Liver (tissue), 3 donors: Measurements from ENCODE around the gene CCDC167.

Experiments used
- GABPA ChIP-seq, 2 donors: IDR thresholded peaks in 1 of 2; conservative IDR thresholded peaks in 1 of 2; 2 replicates each; pipeline ENCODE4 v1.6.1; 2016; ENCODE audit warnings: antibody characterized with exemption in 2 of 2, mild to moderate bottlenecking in 1 of 2, moderate library complexity in 1 of 2
- TF ChIP-seq, protein P1 (sequence below): IDR thresholded peaks from 2 replicates; pipeline ENCODE4 v1.6.1; 2016; ENCODE audit warnings: antibody characterized with exemption, mild to moderate bottlenecking
- TF ChIP-seq, protein P2 (sequence below): fragments of 150-350 bp; IDR thresholded peaks from 2 replicates; pipeline ENCODE4 v1.5.1; 2017; ENCODE audit warnings: improper control_type of control experiment, low read depth, low read length; ENCODE audit not compliant: missing input control
- donor health status: healthy.
- donor health status: healthy.

DNA sequence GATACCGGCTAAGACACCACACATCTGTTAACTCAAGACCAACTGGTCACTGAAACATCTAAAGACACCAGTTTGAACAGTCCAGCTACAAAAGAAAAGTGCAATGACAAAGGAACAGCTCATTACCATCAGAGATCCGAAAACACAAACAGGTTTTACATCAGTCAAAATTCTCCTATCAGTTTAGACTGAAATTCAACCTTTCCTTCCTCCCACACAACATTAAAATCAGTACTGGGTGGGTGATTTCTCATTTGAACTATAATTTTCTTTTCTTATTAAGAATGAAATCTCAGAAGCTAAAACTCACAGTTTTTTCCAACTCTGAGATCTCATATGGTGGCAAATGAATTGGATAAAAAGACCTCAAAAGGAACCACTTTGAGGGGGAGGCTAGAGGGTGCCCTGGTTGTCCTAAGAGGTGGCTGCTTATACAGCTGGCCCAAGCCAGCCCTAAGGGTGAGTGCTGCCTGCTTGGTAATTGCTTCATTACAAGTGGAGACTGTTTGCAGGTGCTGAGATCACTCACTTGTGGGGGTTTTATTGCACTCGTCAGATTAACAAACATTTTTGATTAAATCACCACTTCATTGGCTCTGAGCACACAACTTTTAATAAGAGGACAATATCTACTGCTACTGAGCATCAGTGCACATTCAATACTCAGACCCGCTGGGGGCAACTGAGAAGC, 4.3 kb downstream of the CCDC167 start:
- TF ChIP-seq, protein P1, sequence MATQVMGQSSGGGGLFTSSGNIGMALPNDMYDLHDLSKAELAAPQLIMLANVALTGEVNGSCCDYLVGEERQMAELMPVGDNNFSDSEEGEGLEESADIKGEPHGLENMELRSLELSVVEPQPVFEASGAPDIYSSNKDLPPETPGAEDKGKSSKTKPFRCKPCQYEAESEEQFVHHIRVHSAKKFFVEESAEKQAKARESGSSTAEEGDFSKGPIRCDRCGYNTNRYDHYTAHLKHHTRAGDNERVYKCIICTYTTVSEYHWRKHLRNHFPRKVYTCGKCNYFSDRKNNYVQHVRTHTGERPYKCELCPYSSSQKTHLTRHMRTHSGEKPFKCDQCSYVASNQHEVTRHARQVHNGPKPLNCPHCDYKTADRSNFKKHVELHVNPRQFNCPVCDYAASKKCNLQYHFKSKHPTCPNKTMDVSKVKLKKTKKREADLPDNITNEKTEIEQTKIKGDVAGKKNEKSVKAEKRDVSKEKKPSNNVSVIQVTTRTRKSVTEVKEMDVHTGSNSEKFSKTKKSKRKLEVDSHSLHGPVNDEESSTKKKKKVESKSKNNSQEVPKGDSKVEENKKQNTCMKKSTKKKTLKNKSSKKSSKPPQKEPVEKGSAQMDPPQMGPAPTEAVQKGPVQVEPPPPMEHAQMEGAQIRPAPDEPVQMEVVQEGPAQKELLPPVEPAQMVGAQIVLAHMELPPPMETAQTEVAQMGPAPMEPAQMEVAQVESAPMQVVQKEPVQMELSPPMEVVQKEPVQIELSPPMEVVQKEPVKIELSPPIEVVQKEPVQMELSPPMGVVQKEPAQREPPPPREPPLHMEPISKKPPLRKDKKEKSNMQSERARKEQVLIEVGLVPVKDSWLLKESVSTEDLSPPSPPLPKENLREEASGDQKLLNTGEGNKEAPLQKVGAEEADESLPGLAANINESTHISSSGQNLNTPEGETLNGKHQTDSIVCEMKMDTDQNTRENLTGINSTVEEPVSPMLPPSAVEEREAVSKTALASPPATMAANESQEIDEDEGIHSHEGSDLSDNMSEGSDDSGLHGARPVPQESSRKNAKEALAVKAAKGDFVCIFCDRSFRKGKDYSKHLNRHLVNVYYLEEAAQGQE = no peak
- no peak for TF ChIP-seq GABPA (IDR thresholded peaks at IDR 0.05 in 1 of 2, conservative IDR thresholded peaks at IDR 0.05 in 1 of 2)
- TF ChIP-seq, protein P2, sequence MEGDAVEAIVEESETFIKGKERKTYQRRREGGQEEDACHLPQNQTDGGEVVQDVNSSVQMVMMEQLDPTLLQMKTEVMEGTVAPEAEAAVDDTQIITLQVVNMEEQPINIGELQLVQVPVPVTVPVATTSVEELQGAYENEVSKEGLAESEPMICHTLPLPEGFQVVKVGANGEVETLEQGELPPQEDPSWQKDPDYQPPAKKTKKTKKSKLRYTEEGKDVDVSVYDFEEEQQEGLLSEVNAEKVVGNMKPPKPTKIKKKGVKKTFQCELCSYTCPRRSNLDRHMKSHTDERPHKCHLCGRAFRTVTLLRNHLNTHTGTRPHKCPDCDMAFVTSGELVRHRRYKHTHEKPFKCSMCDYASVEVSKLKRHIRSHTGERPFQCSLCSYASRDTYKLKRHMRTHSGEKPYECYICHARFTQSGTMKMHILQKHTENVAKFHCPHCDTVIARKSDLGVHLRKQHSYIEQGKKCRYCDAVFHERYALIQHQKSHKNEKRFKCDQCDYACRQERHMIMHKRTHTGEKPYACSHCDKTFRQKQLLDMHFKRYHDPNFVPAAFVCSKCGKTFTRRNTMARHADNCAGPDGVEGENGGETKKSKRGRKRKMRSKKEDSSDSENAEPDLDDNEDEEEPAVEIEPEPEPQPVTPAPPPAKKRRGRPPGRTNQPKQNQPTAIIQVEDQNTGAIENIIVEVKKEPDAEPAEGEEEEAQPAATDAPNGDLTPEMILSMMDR = no peak
